Lower leg skin (tissue), 4 donors: ENCODE data around the gene CXorf65. TPM values are rescaled to one million over a fixed set of nuclear protein-coding genes. Genes with fewer than 3 reads are reported as not detected.

Source experiments
- DNase-seq, 2 donors: peaks; one replicate each; pipeline ENCODE4 v3.0.0-alpha.2; 2019; ENCODE audit warnings: low spot score in 2 of 2
- H3K4me3 ChIP-seq: fragments of 200-600 bp; sonication (generic); 2 replicates; pipeline ENCODE4 v1.5.1; 2017; ENCODE audit warnings: mild to moderate bottlenecking, low read depth; ENCODE audit not compliant: poor library complexity, severe bottlenecking
- CTCF ChIP-seq, 3 donors: fragments of 450-650 bp; IDR thresholded peaks; one replicate each; pipeline ENCODE4 v1.5.1; 2016; ENCODE audit warnings: antibody characterized with exemption in 3 of 3, mild to moderate bottlenecking in 3 of 3, moderate library complexity in 2 of 3
- POLR2A ChIP-seq, 2 donors: fragments of 450-650 bp; IDR thresholded peaks; one replicate each; pipeline ENCODE4 v1.6.1; 2016 to 2017; ENCODE audit warnings: antibody characterized with exemption in 2 of 2, mild to moderate bottlenecking in 1 of 2, moderate library complexity in 1 of 2
- WGBS, 2 donors: methylation state at CpG; one replicate each; pipeline ENCODE4 v1.1.5; 2018; 5-methylcytosine and 5-hydroxymethylcytosine counted together
- intact Hi-C: fragments of 100-400 bp; cut with DNase I; formaldehyde crosslinking; loops from one replicate; pipeline ENCODE4 v1.15.0; 2023; ENCODE audit warnings: low total_unique reads
- total RNA-seq, 4 donors: library from RNA; depleted of rRNA; stranded (reverse); fragments of >200 nt; gene quantifications; one replicate each; pipeline ENCODE4 v1.1.0, GENCODE V29; 2016

CXorf65 gene
- total RNA-seq, 4 donors from 2014 or later: 1.9 TPM; not detected in 3

GRCh38 chrX:71099736-71100135 is 6.8 kb downstream of the CXorf65 start:
- TF ChIP-seq CTCF (IDR thresholded peaks at IDR 0.05) (no peak), POLR2A (IDR thresholded peaks at IDR 0.05) (no peak)
- no peak overlapping the region for H3K4me3 ChIP-seq
- 62 to 80% methylated on average over 4 of the region's 4 CpGs for WGBS, 2 donors
- intact Hi-C loops: loop anchor here (2.0 kb wide), 1 partner anchor 209 kb away; no protein-coding TSS in a partner anchor
- DNase-seq: peak in 1 of 2 donors; percentile 18

- intact Hi-C loops: no loop called here
- TF ChIP-seq CTCF (IDR thresholded peaks at IDR 0.05) (no peak), POLR2A (IDR thresholded peaks at IDR 0.05) (no peak)
- 50 to 56% methylated on average over 5 of the region's 5 CpGs for WGBS, 2 donors
- peak in 1 of 2 donors; percentile 48 for DNase-seq
- H3K4me3 ChIP-seq: no peak overlapping the region
Observed at GRCh38 chrX:71098951-71099506, 7.5 kb downstream of the CXorf65 start.

- TF ChIP-seq POLR2A (IDR thresholded peaks at IDR 0.05): no peak
- WGBS, 2 donors: 28 to 29% methylated on average over 1 to 2 of the region's 2 CpGs
- peak in 1 of 2 donors; percentile 87 for DNase-seq
- intact Hi-C loops: no loop called here
- H3K4me3 ChIP-seq: no peak overlapping the region
Observed at GRCh38 chrX:71098302-71098701, 8.2 kb downstream of the CXorf65 start.

GRCh38 chrX:71096760-71097032 is 9.8 kb downstream of the CXorf65 start:
- no peak for DNase-seq
- intact Hi-C loops: no loop called here
- TF ChIP-seq CTCF (IDR thresholded peaks at IDR 0.05) (no peak), POLR2A (IDR thresholded peaks at IDR 0.05) (no peak)
- peak overlapping the region; percentile 15 for H3K4me3 ChIP-seq
- 0 to 38% methylated on average over 9 of the region's 9 CpGs for WGBS, 2 donors

- intact Hi-C loops: no loop called here
- TF ChIP-seq CTCF (IDR thresholded peaks at IDR 0.05) (no peak), POLR2A (IDR thresholded peaks at IDR 0.05) (no peak)
- DNase-seq: no peak
- WGBS, 2 donors: 2 to 23% methylated on average over 23 to 42 of the region's 46 CpGs
- peak overlapping the region; percentile 15 for H3K4me3 ChIP-seq
Observed at GRCh38 chrX:71095981-71096759, 10.4 kb downstream of the CXorf65 start.

- H3K4me3 ChIP-seq: peak within 1 kb of the TSS; percentile 15
- DNase-seq: peak; percentile 87 to 97
- intact Hi-C loops: no loop called here
- WGBS, 2 donors: 0 to 12% methylated on average over 29 of the region's 29 CpGs
- TF ChIP-seq CTCF (IDR thresholded peaks at IDR 0.05) (no peak), POLR2A (IDR thresholded peaks at IDR 0.05) (no peak)
Observed at GRCh38 chrX:71095555-71095980, 11.0 kb downstream of the CXorf65 start, which contains the start of gene FOXO4. Gene FOXO4 (plus strand): TSS chrX:71095851. CDS start chrX:71096529, 678 bp downstream.
